Smooth muscle cell (in vitro differentiated cells): ENCODE results near the gene QRICH2. TPM values are rescaled to one million over a fixed set of nuclear protein-coding genes. Genes with fewer than 3 reads are reported as not detected.

ENCODE experiments used
- DNase-seq: peaks from one replicate; lab custom pipeline; 2025; ENCODE audit not compliant: unreplicated experiment; lab: John Stamatoyannopoulos, UW
- H2AFZ ChIP-seq: fragments of 200-600 bp; sonication (generic); 2 replicates; pipeline ENCODE4 v1.6.0; 2016; ENCODE audit warnings: antibody characterized with exemption, low read depth, mild to moderate bottlenecking
- H3F3A ChIP-seq: fragments of 200-600 bp; sonication (generic); 2 replicates; pipeline ENCODE4 v1.6.0; 2017; ENCODE audit warnings: antibody characterized with exemption, low read depth
- H3K27ac ChIP-seq: fragments of 200-600 bp; sonication (generic); 2 replicates; pipeline ENCODE4 v1.5.1; 2016; ENCODE audit warnings: low read depth, mild to moderate bottlenecking
- H3K27me3 ChIP-seq: fragments of 200-600 bp; sonication (generic); 2 replicates; pipeline ENCODE4 v1.6.1; 2016; ENCODE audit warnings: low read depth, mild to moderate bottlenecking
- H3K36me3 ChIP-seq: fragments of 200-600 bp; sonication (generic); 2 replicates; pipeline ENCODE4 v1.5.1; 2016; ENCODE audit warnings: low read depth
- H3K4me1 ChIP-seq: fragments of 200-600 bp; sonication (generic); 2 replicates; pipeline ENCODE4 v1.5.1; 2016; ENCODE audit warnings: low read depth
- H3K4me2 ChIP-seq: fragments of 200-600 bp; sonication (generic); 2 replicates; pipeline ENCODE4 v1.6.0; 2016; ENCODE audit warnings: mild to moderate bottlenecking
- H3K4me3 ChIP-seq: fragments of 200-600 bp; sonication (generic); 2 replicates; pipeline ENCODE4 v1.5.1; 2016; ENCODE audit warnings: mild to moderate bottlenecking
- H3K79me2 ChIP-seq: fragments of 200-600 bp; sonication (generic); 2 replicates; pipeline ENCODE4 v1.6.0; 2016; ENCODE audit warnings: low read depth, mild to moderate bottlenecking
- H3K9ac ChIP-seq: fragments of 200-600 bp; sonication (generic); 2 replicates; pipeline ENCODE4 v1.6.0; 2016; ENCODE audit warnings: low read depth
- H3K9me3 ChIP-seq: fragments of 200-600 bp; sonication (generic); replicated peaks from 2 replicates; pipeline ENCODE4 v1.5.1; 2016; ENCODE audit warnings: low read depth
- H4K20me1 ChIP-seq: fragments of 200-600 bp; sonication (generic); 2 replicates; pipeline ENCODE4 v1.6.0; 2016; ENCODE audit warnings: low read depth
- WGBS: methylation state at CpG from one replicate; pipeline ENCODE4 v1.1.7; 2016; ENCODE audit warnings: low lambda C conversion rate; 5-methylcytosine and 5-hydroxymethylcytosine counted together
- polyA plus RNA-seq: library from polyadenylated mRNA; unstranded; fragments of >200 nt; fragmentation: Nextera tagmentation; extraction: Ambion mirVana; gene quantifications from 2 replicates; pipeline ENCODE4 v1.2.1, GENCODE V29; 2016
- total RNA-seq: library from RNA; depleted of rRNA; stranded (reverse); fragments of >200 nt; gene quantifications from 2 replicates; pipeline ENCODE4 v1.2.3, GENCODE V29; 2014
- TF ChIP-seq, protein P1 (sequence below): fragments of 200-600 bp; sonication (generic); IDR thresholded peaks from 2 replicates; pipeline ENCODE4 v1.5.1; 2017; ENCODE audit warnings: borderline replicate concordance, mild to moderate bottlenecking, antibody characterized with exemption; ENCODE audit not compliant: insufficient read depth, poor library complexity, severe bottlenecking

QRICH2 gene
- total and polyA plus RNA-seq, 2 experiments from 2014 or later: 1.2 to 1.5 TPM

DNA sequence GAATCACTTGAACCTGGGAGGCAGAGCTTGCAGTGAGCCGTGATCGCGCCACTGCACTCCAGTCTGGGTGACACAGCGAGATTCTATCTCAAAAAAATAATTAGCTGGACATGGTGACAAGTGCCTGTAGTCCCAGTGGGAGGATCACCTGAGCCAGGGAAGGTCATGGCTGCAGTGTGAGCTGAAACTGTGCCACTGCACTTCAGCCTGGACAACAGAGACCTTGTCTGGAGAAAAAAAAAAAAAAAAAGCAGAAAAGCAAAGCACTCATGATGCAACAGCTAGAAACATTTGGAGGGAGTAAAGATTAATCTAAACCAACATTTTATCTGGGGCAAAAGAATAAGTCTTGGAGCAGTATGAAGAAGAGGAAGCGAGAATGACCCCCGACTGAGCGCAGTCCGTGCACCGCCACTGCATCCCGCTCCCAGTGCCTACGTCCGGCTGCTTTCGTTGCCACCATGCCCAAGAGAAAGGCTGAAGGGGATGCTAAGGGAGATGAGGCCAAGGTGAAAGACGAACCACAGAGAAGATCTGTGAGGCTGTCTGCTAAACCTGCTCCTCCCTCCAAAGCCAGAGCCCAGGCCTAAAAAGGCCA lies 37.4 kb upstream of the QRICH2 start:
- TF ChIP-seq, protein P1, sequence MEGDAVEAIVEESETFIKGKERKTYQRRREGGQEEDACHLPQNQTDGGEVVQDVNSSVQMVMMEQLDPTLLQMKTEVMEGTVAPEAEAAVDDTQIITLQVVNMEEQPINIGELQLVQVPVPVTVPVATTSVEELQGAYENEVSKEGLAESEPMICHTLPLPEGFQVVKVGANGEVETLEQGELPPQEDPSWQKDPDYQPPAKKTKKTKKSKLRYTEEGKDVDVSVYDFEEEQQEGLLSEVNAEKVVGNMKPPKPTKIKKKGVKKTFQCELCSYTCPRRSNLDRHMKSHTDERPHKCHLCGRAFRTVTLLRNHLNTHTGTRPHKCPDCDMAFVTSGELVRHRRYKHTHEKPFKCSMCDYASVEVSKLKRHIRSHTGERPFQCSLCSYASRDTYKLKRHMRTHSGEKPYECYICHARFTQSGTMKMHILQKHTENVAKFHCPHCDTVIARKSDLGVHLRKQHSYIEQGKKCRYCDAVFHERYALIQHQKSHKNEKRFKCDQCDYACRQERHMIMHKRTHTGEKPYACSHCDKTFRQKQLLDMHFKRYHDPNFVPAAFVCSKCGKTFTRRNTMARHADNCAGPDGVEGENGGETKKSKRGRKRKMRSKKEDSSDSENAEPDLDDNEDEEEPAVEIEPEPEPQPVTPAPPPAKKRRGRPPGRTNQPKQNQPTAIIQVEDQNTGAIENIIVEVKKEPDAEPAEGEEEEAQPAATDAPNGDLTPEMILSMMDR: no peak
- Histone ChIP-seq H3K4me2 (no peak overlapping the region), H3K4me3 (no peak overlapping the region), H3K27me3 (no peaks in the 10 kb centered on the region), H3K36me3 (no peaks in the 10 kb centered on the region), H3F3A (no peaks in the 10 kb centered on the region), H3K9ac (no peak overlapping the region), H3K27ac (no peak overlapping the region), H3K9me3 (no peaks in the 10 kb centered on the region), H4K20me1 (no peaks in the 10 kb centered on the region), H2AFZ (no peak overlapping the region), H3K4me1 (no peaks in the 10 kb centered on the region), H3K79me2 (peaks cover 5% of the 10 kb centered on the region)
- no peak for DNase-seq
- 97% methylated on average over 14 of the region's 14 CpGs for WGBS

DNA sequence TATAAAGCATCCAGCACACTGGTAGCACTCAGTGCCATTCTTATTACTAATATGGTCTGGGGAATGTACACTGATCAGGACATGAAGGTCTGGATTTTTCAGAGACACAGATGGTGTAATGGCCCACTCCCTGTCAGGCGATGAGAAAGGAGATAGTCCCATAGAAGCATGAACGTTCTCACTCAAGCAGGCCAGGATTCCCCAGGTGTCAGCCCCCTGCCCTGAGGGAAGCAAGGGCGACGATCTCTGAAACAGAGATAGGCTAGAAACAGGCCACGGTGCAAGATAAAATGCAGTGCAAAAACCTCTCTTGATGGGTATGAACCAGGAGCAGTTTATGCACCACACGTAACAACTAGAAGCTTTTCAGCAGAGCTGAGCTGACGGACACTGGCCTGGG lies 35.0 kb upstream of the QRICH2 start:
- TF ChIP-seq, protein P1: no peak
- Histone ChIP-seq H3K4me3 (no peak overlapping the region), H3K27ac (no peak overlapping the region), H3K27me3 (no peaks in the 10 kb centered on the region), H3F3A (no peaks in the 10 kb centered on the region), H3K4me1 (no peaks in the 10 kb centered on the region), H3K9me3 (no peaks in the 10 kb centered on the region), H3K4me2 (no peak overlapping the region), H4K20me1 (peaks cover 4% of the 10 kb centered on the region), H2AFZ (no peak overlapping the region), H3K79me2 (peaks cover 8% of the 10 kb centered on the region), H3K9ac (no peak overlapping the region), H3K36me3 (no peaks in the 10 kb centered on the region)
- 86% methylated on average over 7 of the region's 7 CpGs for WGBS
- no peak for DNase-seq

DNA sequence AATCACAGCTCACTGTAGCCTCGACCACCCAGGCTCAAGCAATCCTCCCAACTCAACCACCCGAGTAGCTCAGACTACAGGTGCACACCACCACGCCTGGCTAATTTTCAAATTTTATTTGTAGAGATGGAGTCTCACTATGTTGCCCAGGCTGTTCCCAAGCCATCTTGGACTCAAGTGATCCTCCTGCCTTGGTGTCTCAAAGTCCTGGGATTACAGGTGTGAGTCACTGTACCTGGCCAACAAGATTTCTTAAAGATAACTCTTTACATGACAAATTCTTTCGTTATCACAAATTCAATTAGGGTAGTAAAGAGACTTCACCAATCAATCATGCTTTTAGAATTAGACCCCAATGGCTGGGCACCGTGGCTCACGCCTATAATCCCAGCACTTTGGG lies 33.2 kb upstream of the QRICH2 start:
- no peak for DNase-seq
- WGBS: 91% methylated on average over 6 of the region's 6 CpGs
- Histone ChIP-seq H3K4me1 (peaks cover 6% of the 10 kb centered on the region), H3K79me2 (peaks cover 11% of the 10 kb centered on the region), H3F3A (no peaks in the 10 kb centered on the region), H3K9ac (no peak overlapping the region), H3K9me3 (no peaks in the 10 kb centered on the region), H2AFZ (no peak overlapping the region), H3K27ac (no peak overlapping the region), H3K36me3 (no peaks in the 10 kb centered on the region), H3K4me2 (no peak overlapping the region), H4K20me1 (peaks cover 19% of the 10 kb centered on the region), H3K4me3 (no peak overlapping the region), H3K27me3 (no peaks in the 10 kb centered on the region)
- TF ChIP-seq, protein P1: no peak

DNA sequence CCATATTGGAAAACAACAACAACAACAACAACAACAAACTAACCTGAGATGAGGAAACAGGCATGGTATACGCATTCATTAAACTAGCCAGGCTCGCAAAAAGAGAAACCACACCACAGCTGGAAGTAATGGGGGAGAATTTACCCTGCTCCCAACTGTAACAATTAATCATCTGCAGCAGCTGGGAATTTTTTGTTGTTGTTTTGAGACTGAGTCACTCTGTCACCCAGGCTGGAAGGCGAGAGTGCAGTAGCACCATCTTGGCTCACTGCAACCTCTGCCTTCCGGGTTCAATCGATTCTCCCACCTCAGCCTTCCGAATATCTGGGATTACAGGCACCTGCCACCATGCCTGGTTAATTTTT lies 29.3 kb upstream of the QRICH2 start:
- Histone ChIP-seq H3K79me2 (peaks cover 11% of the 10 kb centered on the region), H3K27ac (no peak overlapping the region), H4K20me1 (peaks cover 19% of the 10 kb centered on the region), H3K4me2 (no peak overlapping the region), H2AFZ (no peak overlapping the region), H3K4me1 (peaks cover 6% of the 10 kb centered on the region), H3F3A (no peaks in the 10 kb centered on the region), H3K4me3 (no peak overlapping the region), H3K9ac (no peak overlapping the region), H3K27me3 (no peaks in the 10 kb centered on the region), H3K9me3 (no peaks in the 10 kb centered on the region), H3K36me3 (no peaks in the 10 kb centered on the region)
- TF ChIP-seq, protein P1: no peak
- 85% methylated on average over 6 of the region's 6 CpGs for WGBS
- DNase-seq: no peak
